Measurements from ENCODE around the gene LETM1.

DNA sequence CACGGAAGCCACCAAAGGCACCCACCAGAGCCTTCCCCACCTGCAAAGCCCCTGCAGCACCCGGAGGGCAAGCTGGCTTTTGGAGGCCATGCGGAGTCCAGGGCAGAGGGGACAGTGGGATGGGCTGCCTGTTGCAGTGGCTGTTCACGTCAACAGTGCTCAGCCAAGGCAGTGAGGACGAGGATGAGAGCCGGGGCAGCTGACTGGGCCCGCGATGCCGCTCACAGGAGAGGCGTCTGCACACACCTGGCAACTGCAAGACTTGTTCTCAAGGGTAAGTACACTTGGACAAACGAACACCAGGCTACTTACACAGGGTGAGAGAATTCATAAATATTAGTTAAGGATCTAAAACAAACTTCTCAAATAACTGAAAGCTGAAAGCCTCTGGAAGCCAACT lies 43.2 kb downstream of the LETM1 start:
- TF ChIP-seq, protein P1, sequence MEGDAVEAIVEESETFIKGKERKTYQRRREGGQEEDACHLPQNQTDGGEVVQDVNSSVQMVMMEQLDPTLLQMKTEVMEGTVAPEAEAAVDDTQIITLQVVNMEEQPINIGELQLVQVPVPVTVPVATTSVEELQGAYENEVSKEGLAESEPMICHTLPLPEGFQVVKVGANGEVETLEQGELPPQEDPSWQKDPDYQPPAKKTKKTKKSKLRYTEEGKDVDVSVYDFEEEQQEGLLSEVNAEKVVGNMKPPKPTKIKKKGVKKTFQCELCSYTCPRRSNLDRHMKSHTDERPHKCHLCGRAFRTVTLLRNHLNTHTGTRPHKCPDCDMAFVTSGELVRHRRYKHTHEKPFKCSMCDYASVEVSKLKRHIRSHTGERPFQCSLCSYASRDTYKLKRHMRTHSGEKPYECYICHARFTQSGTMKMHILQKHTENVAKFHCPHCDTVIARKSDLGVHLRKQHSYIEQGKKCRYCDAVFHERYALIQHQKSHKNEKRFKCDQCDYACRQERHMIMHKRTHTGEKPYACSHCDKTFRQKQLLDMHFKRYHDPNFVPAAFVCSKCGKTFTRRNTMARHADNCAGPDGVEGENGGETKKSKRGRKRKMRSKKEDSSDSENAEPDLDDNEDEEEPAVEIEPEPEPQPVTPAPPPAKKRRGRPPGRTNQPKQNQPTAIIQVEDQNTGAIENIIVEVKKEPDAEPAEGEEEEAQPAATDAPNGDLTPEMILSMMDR (conservative IDR thresholded peaks at IDR 0.05 in 1 of 2, IDR thresholded peaks at IDR 0.05 in 1 of 2; ENCODE audit: low read depth in 1 of 2, low read length in 2 of 2): no peak
- TF ChIP-seq EZH2 (IDR thresholded peaks at IDR 0.05; ENCODE audit: low read length, missing control alignments): no peak

Data from fibroblast of lung (primary cell).